Endothelial cell of umbilical vein (primary cell): ENCODE data around the gene CACNA2D1.

Experiments
- CTCF ChIP-seq, 2 donors: IDR thresholded peaks; 1 replicate in 1 of 2; 2 replicates in 1 of 2; pipeline ENCODE4 v1.5.1; 2011; ENCODE audit warnings: low read length in 2 of 2, mild to moderate bottlenecking in 2 of 2, moderate library complexity in 2 of 2, control low read depth in 1 of 2, inconsistent platforms in 1 of 2, low read depth in 1 of 2; ENCODE audit not compliant: insufficient read depth in 1 of 2; ENCODE audit errors: extremely low read depth in 1 of 2
- EZH2 ChIP-seq: IDR thresholded peaks from 2 replicates; pipeline ENCODE4 v1.6.1; 2012; ENCODE audit warnings: borderline replicate concordance, low read depth, mild to moderate bottlenecking, moderate library complexity, low read length, inconsistent platforms; ENCODE audit not compliant: severe bottlenecking
- FOS ChIP-seq: IDR thresholded peaks from 2 replicates; pipeline ENCODE4 v1.6.1; 2011; ENCODE audit warnings: mild to moderate bottlenecking, low read length, moderate library complexity, borderline replicate concordance; ENCODE audit not compliant: insufficient read depth
- MAX ChIP-seq: IDR thresholded peaks from 2 replicates; pipeline ENCODE4 v1.6.1; 2011; ENCODE audit not compliant: insufficient read depth, insufficient read length
- MYC ChIP-seq: IDR thresholded peaks from one replicate; pipeline ENCODE4 v1.6.1; 2011; ENCODE audit warnings: mild to moderate bottlenecking, low read depth, low read length
- POLR2A ChIP-seq: IDR thresholded peaks from 2 replicates; pipeline ENCODE4 v1.6.1; 2012; ENCODE audit warnings: low read depth, mild to moderate bottlenecking, control low read depth, low read length
- POLR2AphosphoS5 ChIP-seq: IDR thresholded peaks from 2 replicates; pipeline ENCODE4 v1.6.1; 2012; ENCODE audit warnings: low read depth, mild to moderate bottlenecking, control low read depth, low read length, moderate library complexity; ENCODE audit not compliant: insufficient read depth

- TF ChIP-seq CTCF (IDR thresholded peaks at IDR 0.05; ENCODE audit: extremely low read depth in 1 of 2, insufficient read depth in 1 of 2, low read depth in 1 of 2, low read length in 2 of 2) = no peak
- no peak for TF ChIP-seq POLR2A
- no peak for TF ChIP-seq POLR2AphosphoS5
- no peak for TF ChIP-seq MYC
- TF ChIP-seq MAX = no peak
- no peak for TF ChIP-seq FOS
- TF ChIP-seq EZH2 = no peak
These were observed 30.3 kb downstream of the CACNA2D1 start for GRCh38 chr7:82413237-82413636.
